ENCODE results near the gene ST6GALNAC5. TPM values are rescaled to one million over a fixed set of nuclear protein-coding genes. Genes with fewer than 3 reads are reported as not detected.

ST6GALNAC5 gene
- polyA plus RNA-seq, 4 donors, result 3.3 to 4.5 (median 4.2) TPM

GRCh38 chr1:77096496-77097255 is 229.4 kb downstream of the ST6GALNAC5 start:
- no peak for DNase-seq (ENCODE audit: low read depth in 4 of 4, low spot score in 3 of 4)

GRCh38 chr1:77100875-77101274 is 233.6 kb downstream of the ST6GALNAC5 start:
- DNase-seq (ENCODE audit: low read depth in 4 of 4, low spot score in 3 of 4), result no peak

DNA sequence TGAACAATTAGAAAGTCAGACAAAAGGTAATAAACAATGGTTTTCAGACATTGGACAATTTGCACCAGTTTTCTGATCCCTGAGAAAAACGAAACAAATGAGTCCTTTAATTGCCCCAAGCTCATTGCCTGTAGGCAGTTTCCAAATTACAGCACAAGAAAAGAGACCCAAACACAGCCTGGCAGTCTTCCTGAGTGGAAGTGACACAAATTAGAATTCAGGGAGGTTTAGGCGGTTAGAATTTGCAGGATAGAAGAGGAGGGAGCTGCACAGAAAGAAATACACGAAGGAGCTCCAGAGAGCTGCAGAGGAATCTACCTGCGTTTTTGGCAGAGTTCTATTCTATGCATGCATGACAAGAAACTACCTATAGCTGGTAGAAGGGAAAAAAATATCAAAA is 236.2 kb downstream of the ST6GALNAC5 start:
- DNase-seq (ENCODE audit: low read depth in 4 of 4, low spot score in 3 of 4), result no peak

- DNase-seq (ENCODE audit: low read depth in 4 of 4, low spot score in 3 of 4), result no peak
Measured at GRCh38 chr1:77104672-77105071, 237.4 kb downstream of the ST6GALNAC5 start.

All from right renal pelvis (tissue), 4 donors.